HepG2 (cell line): ENCODE measurements around the gene EIF3A. TPM values are rescaled to one million over a fixed set of nuclear protein-coding genes. Genes with fewer than 3 reads are reported as not detected.

Source experiments
- ATAC-seq: fragments of 200-7000 bp; cut with Tn5 transposase; 3 replicates; pipeline ENCODE4 v1.9.1; 2020; ENCODE audit warnings: mild to moderate bottlenecking, moderate library complexity
- BruUV-seq: library from RNA; stranded (reverse); fragments of 400-500 nt; replicated peaks from 2 replicates; lab custom pipeline; 2021; lab: Mats Ljungman, UMichigan
- CTCF ChIA-PET: fragments of 300-600 bp; formaldehyde crosslinking; extraction: SDS; loops from one replicate; lab custom pipeline; 2021; ENCODE audit warnings: low total read pairs, inconsistent platforms, low intra/inter-chr PET ratio; lab: Yijun Ruan, JAX
- POLR2A ChIA-PET: fragments of 350-600 bp; sonication (Branson Sonifier 250); formaldehyde crosslinking; loops from one replicate; lab custom pipeline; 2020; ENCODE audit warnings: antibody characterized with exemption, inconsistent platforms; lab: Yijun Ruan, JAX
- DNase-seq: peaks from one replicate; pipeline ENCODE4 v3.0.0-alpha.2; 2015; ENCODE audit warnings: low spot score
- FAIRE-seq: peaks from 3 replicates; lab custom pipeline; 2011; peaks lifted over from hg19 to GRCh38; lab: Jason Lieb, UNC
- H2AFZ ChIP-seq: one replicate; pipeline ENCODE4 v1.6.1; 2011; ENCODE audit warnings: low read length, inconsistent platforms
- H3K27ac ChIP-seq: fragments of 300-600 bp; 3 replicates; pipeline ENCODE4 v1.8.0; 2011; ENCODE audit warnings: mixed run types, mild to moderate bottlenecking, mixed read lengths, low read length, inconsistent platforms; ENCODE audit not compliant: insufficient read depth; ENCODE audit errors: extremely low read length
- H3K27me3 ChIP-seq, 2 experiments: fragments of 200-600 bp in 1 of 2; 2 replicates in 1 of 2; 3 replicates in 1 of 2; pipeline versions ENCODE4 v1.6.0 to v1.8.0; 2011; ENCODE audit warnings: low read length in 2 of 2, mild to moderate bottlenecking in 2 of 2, moderate library complexity in 2 of 2, inconsistent platforms in 1 of 2; ENCODE audit not compliant: insufficient read depth in 2 of 2, control insufficient read depth in 1 of 2
- H3K36me3 ChIP-seq, 2 experiments: fragments of 200-600 bp in 1 of 2; replicated peaks in 1 of 2; 2 replicates in 1 of 2; 3 replicates in 1 of 2; pipeline versions ENCODE4 v1.5.1 to v1.8.0; 2011; ENCODE audit warnings: low read length in 2 of 2, inconsistent platforms in 1 of 2; ENCODE audit not compliant: insufficient read depth in 2 of 2, control insufficient read depth in 1 of 2
- H3K4me1 ChIP-seq: 2 replicates; pipeline ENCODE4 v1.5.1; 2012; ENCODE audit warnings: low read length, inconsistent platforms; ENCODE audit not compliant: insufficient read depth
- H3K4me2 ChIP-seq: 2 replicates; pipeline ENCODE4 v1.6.0; 2011; ENCODE audit warnings: low read depth, low read length, inconsistent platforms
- H3K4me3 ChIP-seq, 3 experiments: fragments of 200-600 bp in 1 of 3; sonication (generic), shearing (Covaris generic) in 1 of 3; replicated peaks in 1 of 3; 2 replicates each; pipeline ENCODE4 v1.5.1; 2011 to 2016; ENCODE audit warnings: low read length in 3 of 3, inconsistent platforms in 2 of 3, low read depth in 2 of 3, mild to moderate bottlenecking in 2 of 3, control low read depth in 1 of 3, mixed read lengths in 1 of 3; ENCODE audit not compliant: insufficient read depth in 1 of 3
- H3K79me2 ChIP-seq: one replicate; pipeline ENCODE4 v1.6.1; 2011; ENCODE audit warnings: low read length, inconsistent platforms; ENCODE audit not compliant: insufficient read depth
- H3K9ac ChIP-seq: 2 replicates; pipeline ENCODE4 v1.6.0; 2011; ENCODE audit warnings: mild to moderate bottlenecking, low read depth, low read length, inconsistent platforms; ENCODE audit not compliant: insufficient read depth
- H3K9me3 ChIP-seq: 2 replicates; pipeline ENCODE4 v1.5.1; 2012; ENCODE audit warnings: mild to moderate bottlenecking, low read length
- H4K20me1 ChIP-seq: 2 replicates; pipeline ENCODE4 v1.6.0; 2011; ENCODE audit warnings: inconsistent platforms, mild to moderate bottlenecking, low read length, moderate library complexity; ENCODE audit not compliant: insufficient read depth
- CHD4 ChIP-seq: fragments of 200-600 bp; sonication (generic); IDR thresholded peaks from 2 replicates; pipeline ENCODE4 v1.7.0; 2017; ENCODE audit warnings: mild to moderate bottlenecking, low read length, borderline replicate concordance
- EEA1 ChIP-seq: sonication (generic); formaldehyde crosslinking; IDR thresholded peaks from 2 replicates; pipeline ENCODE4 v1.5.1; 2020; ENCODE audit warnings: mild to moderate bottlenecking, missing genetic modification reagents, borderline replicate concordance
- ISX ChIP-seq: sonication (generic); formaldehyde crosslinking; conservative IDR thresholded peaks from 2 replicates; pipeline ENCODE4 v1.5.0; 2020; ENCODE audit warnings: missing genetic modification reagents
- SMARCE1 ChIP-seq: fragments of 450-650 bp; IDR thresholded peaks from 2 replicates; pipeline ENCODE4 v1.6.1; 2017; ENCODE audit warnings: borderline replicate concordance
- SNAI1 ChIP-seq: sonication (generic); formaldehyde crosslinking; IDR thresholded peaks from 2 replicates; pipeline ENCODE4 v1.5.0; 2020; ENCODE audit warnings: mild to moderate bottlenecking, missing genetic modification reagents, borderline replicate concordance
- TCF7L2 ChIP-seq: IDR thresholded peaks from 2 replicates; pipeline ENCODE4 v1.6.1; 2011; ENCODE audit warnings: mild to moderate bottlenecking, low read depth, low read length, moderate library complexity
- ZNF253 ChIP-seq: sonication (generic); formaldehyde crosslinking; IDR thresholded peaks from 2 replicates; pipeline ENCODE4 v1.8.0; 2022; ENCODE audit warnings: mild to moderate bottlenecking, missing genetic modification reagents, borderline replicate concordance
- ZNF530 ChIP-seq: sonication (generic); formaldehyde crosslinking; IDR thresholded peaks from 2 replicates; pipeline ENCODE4 v1.5.0; 2020; ENCODE audit warnings: low read depth, mild to moderate bottlenecking, missing genetic modification reagents
- WGBS: methylation state at CpG from one replicate; pipeline ENCODE4 v1.1.6; 2017; ENCODE audit warnings: low lambda C conversion rate; 5-methylcytosine and 5-hydroxymethylcytosine counted together
- in situ Hi-C: cut with HindIII; loops from 2 replicates; pipeline ENCODE4 v1.10.0; 2017; ENCODE audit warnings: low pct_unique_long_range_greater_than_20kb; ENCODE audit not compliant: extremely low pct_ligation_motif_present
- intact Hi-C: fragments of 100-400 bp; cut with micrococcal nuclease; formaldehyde crosslinking; loops from one replicate; pipeline ENCODE4 v1.10.0; 2022; ENCODE audit not compliant: unreplicated experiment
- polyA plus RNA-seq, 8 experiments: library from polyadenylated mRNA; depleted of rRNA in 3 of 8; stranded (reverse) in 7 of 8; unstranded in 1 of 8; fragments of >200 nt; fragmentation: Illumina TruSeq in 4 of 8; extraction: Trizol in 4 of 8; gene quantifications; 2 replicates each; pipeline versions ENCODE4 v1.2.1 to v1.2.3, GENCODE V29; 2011 to 2016; ENCODE audit warnings: low read depth in 4 of 8, missing spikeins in 1 of 8, mixed read lengths in 1 of 8; ENCODE audit not compliant: insufficient read depth in 1 of 8
- total RNA-seq, 5 experiments: library from RNA; depleted of rRNA; stranded (reverse); fragments of >200 nt; fragmentation: Illumina TruSeq; extraction: Trizol; gene quantifications; 2 replicates each; pipeline ENCODE4 v1.2.3, GENCODE V29; 2016; ENCODE audit warnings: low read depth in 1 of 5
- TF ChIP-seq, protein P1 (sequence below): IDR thresholded peaks from 2 replicates; pipeline ENCODE4 v1.6.1; 2016; ENCODE audit warnings: low read depth, control low read depth
- TF ChIP-seq, protein P2 (sequence below): sonication (generic); formaldehyde crosslinking; IDR thresholded peaks from 2 replicates; pipeline ENCODE4 v1.5.0; 2020; ENCODE audit warnings: missing genetic modification reagents
- TF ChIP-seq, protein P3 (sequence below): IDR thresholded peaks from 2 replicates; pipeline ENCODE4 v1.6.1; 2016; ENCODE audit warnings: control low read depth

The EIF3A gene
- total and polyA plus RNA-seq, 2 of the 13 experiments (the other 11 are each of a cell fraction or from before 2014, with no cell fraction given): 25.6 to 117 TPM

DNA sequence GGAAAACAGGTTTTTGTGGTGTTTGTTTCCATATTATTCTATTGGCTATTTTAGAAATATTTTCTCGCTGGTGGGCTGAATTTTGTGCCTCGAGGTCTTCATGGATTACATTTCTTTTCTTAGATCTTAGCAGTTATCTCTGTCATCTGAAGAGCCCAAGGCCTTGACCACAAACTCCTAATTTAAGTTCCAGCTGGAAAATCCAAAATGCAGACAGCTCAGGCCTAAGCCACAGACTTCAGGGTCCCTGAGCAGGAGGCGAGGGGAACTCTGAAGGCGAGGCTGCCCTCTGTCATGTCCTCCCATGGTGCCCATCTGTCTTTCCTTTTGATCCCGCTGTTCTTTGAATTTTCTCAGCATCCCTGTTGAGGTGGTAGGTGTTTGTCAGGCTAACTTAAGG is 37.6 kb upstream of the EIF3A start:
- H3K4me3 ChIP-seq: no peak overlapping the region
- H2AFZ ChIP-seq: no peak overlapping the region
- ATAC-seq: no peak
- no peak for DNase-seq
- intact Hi-C loops: no loop called here
- H3K9me3 ChIP-seq: no peaks in the 10 kb centered on the region
- no peak for TF ChIP-seq SMARCE1
- TF ChIP-seq, protein P1, sequence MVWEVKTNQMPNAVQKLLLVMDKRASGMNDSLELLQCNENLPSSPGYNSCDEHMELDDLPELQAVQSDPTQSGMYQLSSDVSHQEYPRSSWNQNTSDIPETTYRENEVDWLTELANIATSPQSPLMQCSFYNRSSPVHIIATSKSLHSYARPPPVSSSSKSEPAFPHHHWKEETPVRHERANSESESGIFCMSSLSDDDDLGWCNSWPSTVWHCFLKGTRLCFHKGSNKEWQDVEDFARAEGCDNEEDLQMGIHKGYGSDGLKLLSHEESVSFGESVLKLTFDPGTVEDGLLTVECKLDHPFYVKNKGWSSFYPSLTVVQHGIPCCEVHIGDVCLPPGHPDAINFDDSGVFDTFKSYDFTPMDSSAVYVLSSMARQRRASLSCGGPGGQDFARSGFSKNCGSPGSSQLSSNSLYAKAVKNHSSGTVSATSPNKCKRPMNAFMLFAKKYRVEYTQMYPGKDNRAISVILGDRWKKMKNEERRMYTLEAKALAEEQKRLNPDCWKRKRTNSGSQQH (CRISPR knock-in tag): no peak
- no peak for TF ChIP-seq ISX (CRISPR knock-in tag)
- TF ChIP-seq CHD4: no peak
- TF ChIP-seq ZNF530 (CRISPR knock-in tag): no peak
- TF ChIP-seq, protein P2, sequence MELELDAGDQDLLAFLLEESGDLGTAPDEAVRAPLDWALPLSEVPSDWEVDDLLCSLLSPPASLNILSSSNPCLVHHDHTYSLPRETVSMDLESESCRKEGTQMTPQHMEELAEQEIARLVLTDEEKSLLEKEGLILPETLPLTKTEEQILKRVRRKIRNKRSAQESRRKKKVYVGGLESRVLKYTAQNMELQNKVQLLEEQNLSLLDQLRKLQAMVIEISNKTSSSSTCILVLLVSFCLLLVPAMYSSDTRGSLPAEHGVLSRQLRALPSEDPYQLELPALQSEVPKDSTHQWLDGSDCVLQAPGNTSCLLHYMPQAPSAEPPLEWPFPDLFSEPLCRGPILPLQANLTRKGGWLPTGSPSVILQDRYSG: no peak
- no peak for TF ChIP-seq SNAI1 (CRISPR knock-in tag)
- TF ChIP-seq, protein P3, sequence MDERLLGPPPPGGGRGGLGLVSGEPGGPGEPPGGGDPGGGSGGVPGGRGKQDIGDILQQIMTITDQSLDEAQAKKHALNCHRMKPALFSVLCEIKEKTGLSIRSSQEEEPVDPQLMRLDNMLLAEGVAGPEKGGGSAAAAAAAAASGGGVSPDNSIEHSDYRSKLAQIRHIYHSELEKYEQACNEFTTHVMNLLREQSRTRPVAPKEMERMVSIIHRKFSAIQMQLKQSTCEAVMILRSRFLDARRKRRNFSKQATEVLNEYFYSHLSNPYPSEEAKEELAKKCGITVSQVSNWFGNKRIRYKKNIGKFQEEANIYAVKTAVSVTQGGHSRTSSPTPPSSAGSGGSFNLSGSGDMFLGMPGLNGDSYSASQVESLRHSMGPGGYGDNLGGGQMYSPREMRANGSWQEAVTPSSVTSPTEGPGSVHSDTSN (CRISPR knock-in tag): no peak
- TF ChIP-seq EEA1 (CRISPR knock-in tag): no peak
- no peak for TF ChIP-seq ZNF253 (CRISPR knock-in tag)
- TF ChIP-seq TCF7L2: no peak
- CTCF ChIA-PET: no interaction called here
- BruUV-seq: no TSS peak
- in situ Hi-C loops: no loop called here
- H4K20me1 ChIP-seq: no peaks in the 10 kb centered on the region
- H3K27ac ChIP-seq: no peak overlapping the region
- no peak overlapping the region for H3K4me2 ChIP-seq
- POLR2A ChIA-PET: interaction anchor here (6.4 kb wide), 1 partner anchor 14 kb away, joined by 40 read pairs; the partner anchor contains the start of gene DENND10
- H3K27me3 ChIP-seq: no peaks in the 10 kb centered on the region
- FAIRE-seq: no peak
- H3K4me1 ChIP-seq: peaks cover 77% of the 10 kb centered on the region
- WGBS: over 99% methylated on average over 5 of the region's 5 CpGs
- no peak overlapping the region for H3K9ac ChIP-seq
- H3K36me3 ChIP-seq: peaks cover 5 to 20% of the 10 kb centered on the region in 2 experiments
- H3K79me2 ChIP-seq: no peaks in the 10 kb centered on the region
